EL (cell line): ENCODE results near the gene MARCHF5.

Source experiments
- DNase-seq: peaks from one replicate; pipeline ENCODE4 v3.0.0-alpha.2; 2016

The MARCHF5 gene, protein sequence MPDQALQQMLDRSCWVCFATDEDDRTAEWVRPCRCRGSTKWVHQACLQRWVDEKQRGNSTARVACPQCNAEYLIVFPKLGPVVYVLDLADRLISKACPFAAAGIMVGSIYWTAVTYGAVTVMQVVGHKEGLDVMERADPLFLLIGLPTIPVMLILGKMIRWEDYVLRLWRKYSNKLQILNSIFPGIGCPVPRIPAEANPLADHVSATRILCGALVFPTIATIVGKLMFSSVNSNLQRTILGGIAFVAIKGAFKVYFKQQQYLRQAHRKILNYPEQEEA

DNA sequence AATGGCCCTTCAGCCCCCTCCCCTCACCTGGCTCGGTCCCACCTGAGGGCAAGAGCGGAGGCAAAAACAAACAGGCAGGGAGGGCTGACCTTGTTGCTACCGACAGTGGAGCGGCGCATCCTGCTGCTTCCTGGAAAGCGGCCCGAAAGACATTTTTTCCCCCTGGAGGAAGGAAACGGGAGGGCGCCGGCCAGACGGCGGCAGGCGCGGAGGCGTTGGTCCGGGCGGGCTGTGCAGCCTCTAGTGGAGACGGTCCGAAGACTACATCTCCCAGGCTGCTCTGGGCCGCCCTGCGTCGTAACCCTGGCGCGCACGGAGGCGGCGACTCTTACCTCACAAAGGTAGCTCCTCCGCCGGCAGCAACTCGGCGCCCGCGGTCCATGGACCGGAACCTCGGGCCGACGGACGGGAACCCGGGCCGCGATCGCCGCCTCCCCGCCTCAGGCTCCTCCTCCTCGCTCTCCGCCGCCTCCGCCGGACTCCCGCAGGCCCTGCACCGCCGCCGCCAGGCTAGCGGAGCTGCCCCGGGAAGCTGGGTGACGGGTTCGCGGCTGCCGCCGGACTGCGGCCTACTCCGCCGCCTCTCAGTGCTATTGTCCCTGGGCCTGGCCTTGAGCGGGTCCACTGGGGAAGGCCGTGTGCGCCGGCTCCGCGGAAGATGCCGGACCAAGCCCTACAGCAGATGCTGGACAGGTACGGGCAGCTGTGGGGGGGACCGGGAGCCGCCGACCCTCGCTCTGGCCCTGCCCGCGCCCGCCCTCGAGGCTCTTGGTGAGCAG, at the start of gene MARCHF5, which contains the start of gene CPEB3:
TSS of gene MARCHF5 (plus strand) at position 331 of the 779 bp plus-strand sequence. CDS start at position 659, 328 bp downstream.
TSS of gene CPEB3 (minus strand) at position 242 of the 779 bp plus-strand sequence. CDS start 50,728 bp downstream, outside the sequence.
- peak; percentile 96 for DNase-seq

DNA sequence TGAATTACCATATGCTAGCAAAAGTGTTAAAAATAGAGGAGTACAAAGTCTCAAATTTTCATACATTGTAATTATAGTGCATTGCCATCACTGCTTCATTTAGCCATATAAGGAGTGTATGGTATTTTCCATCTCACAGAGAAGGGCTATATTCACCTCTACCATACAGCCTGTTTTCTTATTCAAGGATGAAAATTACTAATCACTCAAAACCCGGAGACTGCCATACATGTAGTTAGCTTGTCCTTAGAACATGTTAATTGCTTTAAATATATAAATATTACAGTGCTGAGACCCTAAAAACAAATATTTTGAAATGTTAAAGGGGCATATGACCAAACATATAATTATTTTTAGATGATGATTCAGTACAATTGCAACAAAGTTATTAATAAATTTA, 49.5 kb upstream of the MARCHF5 start:
- DNase-seq, result no peak

DNA sequence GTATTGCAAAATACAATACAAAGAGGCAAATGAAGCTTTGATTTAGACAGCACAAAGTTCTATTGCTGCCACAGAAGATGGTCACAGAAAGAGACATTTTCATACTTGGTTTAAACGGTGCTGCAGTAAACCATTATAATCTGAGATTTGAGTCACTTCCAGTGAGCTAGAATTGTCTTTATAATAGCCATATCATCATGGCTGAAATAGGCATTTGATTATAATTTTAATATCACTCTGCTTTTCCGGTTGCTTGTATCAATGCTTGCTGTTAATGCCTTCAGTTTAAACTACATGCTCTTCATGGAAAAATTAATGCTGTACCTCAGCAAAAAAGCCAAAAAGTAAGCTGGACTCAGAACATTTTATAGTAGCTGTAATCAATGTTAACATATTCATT, 48.6 kb upstream of the MARCHF5 start:
- DNase-seq, result no peak

DNA sequence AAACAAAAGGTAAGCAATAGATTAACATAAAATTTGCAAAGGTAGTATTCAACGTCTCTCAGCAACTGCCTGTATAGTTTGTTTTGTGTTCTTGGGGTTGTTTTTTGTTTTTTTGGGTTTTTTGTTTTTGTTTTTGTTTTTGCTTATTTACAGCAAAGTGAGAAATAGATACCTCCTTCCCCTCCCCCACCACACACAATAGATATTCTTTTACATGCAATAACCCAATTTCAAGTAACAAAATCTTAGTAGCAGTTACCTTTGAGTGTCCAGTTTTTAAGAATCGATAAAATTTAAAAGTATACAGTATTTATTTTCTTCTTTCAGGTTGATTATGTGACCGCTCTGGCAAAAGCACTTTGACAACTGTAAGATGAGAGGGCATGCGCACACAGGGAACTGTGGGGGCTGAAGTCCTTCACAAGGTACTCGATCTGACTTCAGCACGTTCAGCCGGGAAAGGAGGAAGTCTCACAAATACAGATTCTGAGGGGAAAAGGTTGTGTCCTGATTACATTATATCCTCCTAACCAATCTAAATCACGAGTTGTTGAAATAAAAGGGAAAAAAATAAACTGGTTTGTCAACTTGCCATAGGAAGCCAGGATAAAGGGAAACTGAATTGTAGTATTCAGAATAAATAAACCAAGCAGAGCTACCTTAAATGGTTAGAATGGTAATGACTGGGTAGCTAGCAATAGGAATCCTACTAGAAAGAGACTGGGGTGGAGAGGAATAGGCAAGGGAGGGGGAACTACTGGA, 47.9 kb upstream of the MARCHF5 start:
- DNase-seq, result no peak

DNA sequence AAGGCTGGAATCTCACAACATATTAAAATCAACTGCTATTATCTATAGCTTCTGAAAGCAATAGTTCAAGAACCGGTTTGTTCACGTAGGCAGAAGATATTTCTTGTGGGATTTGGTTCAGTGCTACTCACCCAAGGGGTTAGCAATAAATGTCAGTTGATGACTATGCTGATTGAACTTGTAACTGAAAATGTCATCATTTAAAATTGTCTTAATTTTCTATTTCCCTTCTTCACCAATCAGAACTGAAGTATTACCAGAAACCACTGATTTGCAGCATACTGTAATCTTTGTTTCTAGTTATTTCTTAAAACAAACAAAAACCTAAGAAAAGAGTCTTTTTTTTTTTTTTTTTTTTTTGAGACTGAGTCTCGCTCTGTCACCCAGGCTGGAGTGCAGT, 46.2 kb upstream of the MARCHF5 start:
- DNase-seq, result no peak

DNA sequence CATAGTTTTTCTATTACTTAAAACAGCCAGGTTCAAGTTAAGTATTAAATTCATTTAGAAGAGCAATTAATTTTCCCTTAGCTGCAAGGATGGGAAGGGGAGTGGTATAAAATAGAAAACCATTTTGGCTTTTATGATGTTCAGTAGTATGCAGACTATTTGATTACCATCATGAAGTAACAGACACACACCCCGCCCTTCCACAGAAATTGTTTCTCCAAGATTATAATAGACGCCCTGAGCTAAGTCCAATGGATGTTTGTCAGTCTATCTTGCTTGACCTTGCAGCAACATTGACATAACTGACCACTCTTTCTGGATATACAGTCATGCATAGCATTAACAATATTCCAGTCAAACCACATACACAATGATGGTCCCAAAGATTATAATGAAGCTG, 42.4 kb upstream of the MARCHF5 start:
- no peak for DNase-seq

DNA sequence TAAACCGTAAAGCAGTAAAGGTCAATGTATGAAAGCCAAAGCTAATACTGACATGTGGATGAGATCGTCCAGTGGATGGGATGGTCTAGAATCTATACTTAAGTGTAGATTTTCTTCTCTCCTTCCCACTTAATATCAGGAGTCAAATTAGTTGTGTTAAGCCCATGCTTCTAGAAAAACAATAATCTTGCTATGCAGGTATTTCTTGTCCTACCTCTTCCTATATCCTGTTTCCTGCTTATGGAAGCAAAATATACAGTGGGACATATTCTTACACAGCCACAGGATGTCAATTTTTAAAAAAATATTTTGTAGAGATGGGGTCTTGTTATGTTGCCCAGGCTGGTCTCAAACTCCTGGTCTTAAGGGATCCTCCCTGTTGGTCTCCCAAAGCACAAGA, 27.6 kb upstream of the MARCHF5 start:
- DNase-seq, result no peak

DNA sequence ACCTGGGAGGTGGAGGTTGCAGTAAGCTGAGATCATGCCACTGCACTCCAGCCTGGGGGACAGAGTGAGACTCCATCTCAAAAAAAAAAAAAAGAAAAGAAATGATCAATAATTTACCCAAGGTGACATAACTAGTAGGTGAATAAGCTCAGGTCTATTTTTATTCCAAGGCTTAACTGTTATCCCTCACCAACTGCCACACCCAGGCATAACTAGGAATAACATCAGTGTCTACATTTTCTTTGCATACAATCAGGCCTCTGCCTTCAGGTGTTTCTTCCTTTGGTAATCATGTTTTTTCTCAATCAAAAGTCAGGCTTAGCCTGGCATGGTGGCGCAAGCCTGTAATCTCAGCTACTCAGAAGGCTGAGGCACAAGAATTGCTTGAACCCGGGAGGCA, 26.7 kb upstream of the MARCHF5 start:
- DNase-seq, result no peak

DNA sequence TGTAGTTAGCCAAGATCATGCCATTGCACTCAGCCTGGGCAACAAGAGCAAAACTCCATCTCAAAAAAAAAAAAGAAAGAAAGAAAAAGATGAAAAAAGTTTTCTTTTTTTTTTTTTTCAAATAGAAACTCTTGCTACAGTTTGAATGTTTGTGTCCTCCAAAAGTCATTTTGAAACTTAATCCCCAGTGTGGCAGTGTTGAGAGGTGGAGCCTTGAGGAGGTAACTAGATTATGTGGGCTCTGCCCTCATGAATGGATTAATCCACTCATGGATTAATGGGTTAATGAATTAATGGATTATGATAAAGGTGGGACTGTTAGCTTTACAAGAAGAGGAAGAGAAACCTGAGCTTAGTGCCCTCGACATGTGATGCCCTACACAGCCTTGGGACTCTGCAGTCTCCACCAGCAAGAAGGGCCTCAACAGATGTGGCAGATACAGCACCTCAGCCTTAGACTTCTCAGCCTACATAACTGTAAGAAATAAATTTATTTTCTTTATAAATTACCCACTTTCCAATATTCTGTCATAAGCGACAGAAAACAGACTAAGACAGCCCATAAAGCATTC, 25.2 kb upstream of the MARCHF5 start:
- no peak for DNase-seq

DNA sequence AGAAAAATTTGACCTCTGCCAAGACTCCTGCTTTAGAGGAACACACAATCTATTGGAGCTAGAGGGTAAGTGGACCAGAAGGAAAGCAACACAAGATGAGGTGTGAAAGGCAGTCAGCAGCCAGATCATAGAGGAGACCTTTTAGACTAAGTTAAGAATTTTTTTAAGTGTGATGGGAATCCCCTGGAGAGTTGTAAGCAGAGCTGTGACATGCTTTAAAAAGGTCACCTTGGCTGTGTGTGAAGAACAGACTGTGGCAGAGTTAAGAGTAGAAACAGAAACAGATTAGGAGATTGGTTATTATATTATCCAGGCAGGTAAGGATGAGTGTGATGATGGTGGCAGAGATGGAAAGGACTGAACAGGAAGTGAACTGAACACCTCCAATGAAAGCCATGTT, 23.6 kb upstream of the MARCHF5 start:
- no peak for DNase-seq

DNA sequence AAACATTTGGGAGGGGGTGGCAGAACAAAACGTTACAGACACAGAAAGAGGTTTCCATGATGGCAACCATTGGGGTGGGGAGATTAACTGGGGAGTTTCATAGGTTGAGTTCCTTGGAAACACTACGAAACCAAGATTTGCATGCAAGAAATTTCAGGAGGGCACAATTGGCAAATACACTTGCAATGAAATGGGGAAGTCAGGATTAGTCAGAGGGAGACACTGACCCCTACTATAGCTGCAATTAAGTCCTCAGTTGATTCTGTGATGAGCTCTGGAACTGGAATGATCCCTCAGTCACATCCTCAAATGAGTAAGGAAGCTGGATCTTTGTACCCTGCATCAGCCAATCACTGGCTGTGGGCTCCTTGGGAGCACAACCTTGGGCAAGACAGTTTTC, 22.2 kb upstream of the MARCHF5 start:
- DNase-seq, result peak; percentile 2

DNA sequence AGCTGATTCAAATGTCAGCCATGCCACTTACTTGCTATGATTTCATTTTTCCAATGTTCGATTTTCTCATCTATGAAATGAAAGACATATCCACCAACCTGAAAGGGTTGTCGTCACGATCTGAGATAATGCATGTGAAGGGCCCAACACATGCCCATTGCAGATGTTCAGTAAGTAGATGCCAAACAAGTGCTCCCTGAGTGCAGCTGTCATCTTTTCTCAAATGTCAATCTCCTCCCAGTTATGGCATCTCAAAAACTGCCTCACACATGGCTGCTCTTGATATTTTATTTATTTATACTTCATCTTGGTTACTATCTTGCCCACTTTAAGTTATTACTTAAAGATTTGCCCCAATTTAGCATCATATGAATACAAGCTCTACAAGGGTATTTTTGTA, 16.9 kb upstream of the MARCHF5 start:
- no peak for DNase-seq

DNA sequence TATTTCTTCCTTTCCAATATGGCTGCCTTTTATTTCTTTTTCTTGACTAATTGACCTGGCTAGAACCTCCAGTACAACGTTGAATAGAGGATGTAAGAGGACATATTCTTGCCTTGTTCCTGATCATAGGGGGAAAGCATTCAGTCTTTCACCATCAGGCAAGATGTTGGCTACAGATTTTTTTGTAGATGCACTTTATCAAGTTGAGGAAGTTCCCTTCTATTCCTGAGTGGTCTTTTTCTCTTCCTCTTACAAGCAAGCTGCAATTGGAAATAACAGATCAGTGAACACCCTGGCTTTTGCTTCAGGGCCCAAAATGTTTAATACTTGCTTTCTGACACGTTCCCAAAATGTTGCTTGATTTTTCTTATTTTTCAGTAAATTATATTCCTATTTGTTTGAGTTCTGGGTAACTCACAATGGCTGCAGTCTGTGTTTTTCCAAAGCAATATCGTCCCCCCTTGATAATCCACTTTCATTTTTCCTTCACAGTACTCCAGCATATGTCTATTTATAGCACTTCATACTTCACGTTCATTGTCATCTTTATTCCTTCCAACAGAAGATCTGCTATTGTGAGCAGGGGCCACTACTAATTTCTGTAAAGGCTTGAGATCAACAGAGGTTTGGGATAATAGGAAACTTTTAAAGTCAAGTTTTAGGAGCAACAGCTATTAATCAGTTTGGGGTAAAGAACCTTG, 11.8 kb upstream of the MARCHF5 start:
- no peak for DNase-seq

DNA sequence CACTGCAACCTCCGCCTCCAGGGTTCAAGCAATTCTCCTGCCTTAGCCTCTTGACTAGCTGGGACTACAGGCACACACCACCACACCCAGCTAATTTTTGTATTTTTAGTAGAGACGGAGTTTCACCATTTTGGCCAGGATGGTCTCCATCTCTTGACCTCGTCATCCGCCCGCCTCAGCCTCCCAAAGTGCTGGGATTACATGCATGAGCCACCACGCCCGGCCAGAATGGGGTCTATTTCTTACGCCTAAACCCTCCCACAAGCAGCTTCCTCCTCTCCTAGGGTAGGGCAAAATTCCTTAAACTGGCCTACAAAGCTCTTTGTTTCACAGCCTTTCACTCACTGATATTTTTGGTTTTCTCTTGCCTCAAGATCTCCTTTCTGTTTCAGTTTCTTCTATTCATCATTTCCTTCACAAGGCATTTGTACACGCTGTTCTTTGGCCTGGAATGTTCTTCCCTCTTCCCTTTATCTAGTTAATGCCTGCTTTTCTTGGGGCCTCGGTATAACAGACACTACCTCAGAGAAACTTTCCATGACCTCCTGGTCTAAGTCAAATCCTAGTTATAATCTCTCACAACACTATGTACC, 6.8 kb upstream of the MARCHF5 start:
- no peak for DNase-seq

DNA sequence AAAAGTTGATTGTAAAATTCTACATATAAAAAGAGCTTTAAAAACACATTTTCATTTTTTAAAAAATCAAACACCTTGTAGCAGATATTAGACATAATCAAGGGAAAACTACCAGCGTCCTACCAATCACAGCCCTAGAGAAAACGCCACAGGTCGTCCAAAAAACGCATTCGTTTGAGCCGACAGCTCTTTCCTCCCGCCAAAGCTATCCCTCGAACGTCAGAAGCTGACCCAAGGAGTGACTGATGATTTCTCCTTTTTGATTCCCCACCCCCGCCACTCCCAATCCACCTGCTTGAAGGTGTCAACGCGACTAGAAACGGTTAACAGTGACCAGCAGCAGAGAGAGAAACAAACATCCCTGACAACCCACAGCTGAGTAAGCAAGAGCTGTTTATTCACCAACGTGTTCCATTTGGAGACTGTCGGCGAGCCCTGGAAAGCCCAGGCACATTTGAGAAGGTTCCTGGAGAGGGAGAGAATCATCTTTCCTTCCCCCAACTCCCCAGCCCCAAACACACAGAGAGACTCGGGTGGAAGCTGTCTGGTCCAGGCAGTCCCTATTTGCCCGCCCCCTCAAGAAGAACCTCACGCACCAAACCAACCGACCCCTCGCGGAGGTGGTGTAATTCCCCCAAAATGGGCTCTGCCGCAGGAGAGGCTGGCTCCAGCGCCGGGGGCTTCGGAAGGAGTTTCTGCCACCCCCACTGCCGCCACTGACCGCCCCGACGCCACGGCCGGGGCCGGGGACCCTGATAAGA, 711 bp upstream of the MARCHF5 start:
- peak; percentile 58 for DNase-seq

DNA sequence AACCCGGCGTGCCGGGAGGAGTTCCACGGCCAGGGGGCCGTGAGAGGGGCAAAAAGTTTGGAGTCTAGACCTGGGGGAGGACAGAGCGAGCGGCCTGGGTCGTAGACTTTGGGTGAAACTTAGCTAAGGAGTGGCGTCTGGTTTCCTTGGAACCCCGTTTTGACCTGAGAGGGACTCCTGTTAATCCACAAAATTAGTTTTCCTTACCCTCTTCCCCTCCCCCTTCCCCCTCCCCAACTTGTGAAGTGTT, 574 bp downstream of the MARCHF5 start:
- peak; percentile 20 for DNase-seq

DNA sequence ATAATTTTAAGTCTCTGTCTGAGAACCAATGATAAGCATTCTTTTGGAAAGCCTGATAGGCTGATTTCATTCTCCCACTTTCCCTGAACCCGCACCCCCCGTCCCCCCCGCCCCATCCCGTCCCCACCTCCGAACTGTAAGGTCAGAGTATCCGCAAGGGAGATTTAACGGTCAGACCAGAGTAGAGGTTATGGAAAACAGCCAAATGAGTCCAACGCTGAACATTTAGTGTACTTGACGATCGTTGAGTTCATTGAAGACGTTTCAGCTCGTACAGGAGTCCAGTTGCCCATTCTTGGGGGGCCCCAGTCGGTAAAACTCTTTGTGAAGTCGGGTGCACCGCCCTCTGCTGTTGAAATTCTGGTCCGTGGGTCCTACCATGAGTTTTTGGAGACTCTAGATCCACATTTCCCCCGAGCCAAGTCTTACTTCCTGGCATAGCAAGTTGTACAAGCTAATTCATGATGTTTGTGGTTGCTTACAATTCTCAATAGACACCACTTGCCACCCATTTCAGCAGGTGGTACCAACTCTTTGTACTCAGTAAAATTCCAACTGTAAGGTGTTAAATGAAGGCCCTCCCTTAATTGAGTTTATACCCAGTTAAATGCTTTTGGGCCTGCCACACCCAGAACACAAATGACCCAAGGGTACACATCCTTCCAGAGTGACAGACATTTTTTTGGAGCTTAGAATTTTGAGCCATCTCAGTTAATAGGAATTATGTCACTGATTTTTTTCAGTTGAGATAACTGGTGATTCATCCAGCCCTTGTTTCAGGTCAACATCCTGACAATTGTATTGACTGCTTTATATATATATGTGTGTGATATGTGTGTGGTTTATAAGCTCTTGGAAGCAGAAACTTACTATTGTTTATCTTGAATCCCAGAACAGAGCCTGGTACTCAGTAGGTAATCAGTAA, 1.2 kb downstream of the MARCHF5 start:
- DNase-seq, result peak; percentile 69

DNA sequence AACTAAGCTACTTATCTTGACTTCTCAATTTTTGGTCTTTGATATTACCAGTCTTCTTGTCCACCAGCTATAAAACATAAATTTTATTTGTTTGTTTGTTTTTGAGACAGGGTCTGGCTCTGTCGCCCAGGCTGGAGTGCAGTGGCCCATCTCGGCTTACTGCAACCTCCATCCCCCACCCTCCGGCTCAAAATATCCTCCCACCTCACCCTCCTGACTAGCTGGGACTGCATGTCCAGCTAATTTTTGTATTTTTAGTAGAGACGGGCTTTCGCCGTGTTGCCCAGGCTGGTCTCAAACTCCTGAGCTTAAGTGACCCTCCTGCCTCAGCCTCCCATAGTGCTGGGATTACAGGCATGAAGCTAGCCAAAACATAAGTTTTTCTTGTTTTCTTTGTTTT, 7.5 kb downstream of the MARCHF5 start:
- DNase-seq, result no peak

DNA sequence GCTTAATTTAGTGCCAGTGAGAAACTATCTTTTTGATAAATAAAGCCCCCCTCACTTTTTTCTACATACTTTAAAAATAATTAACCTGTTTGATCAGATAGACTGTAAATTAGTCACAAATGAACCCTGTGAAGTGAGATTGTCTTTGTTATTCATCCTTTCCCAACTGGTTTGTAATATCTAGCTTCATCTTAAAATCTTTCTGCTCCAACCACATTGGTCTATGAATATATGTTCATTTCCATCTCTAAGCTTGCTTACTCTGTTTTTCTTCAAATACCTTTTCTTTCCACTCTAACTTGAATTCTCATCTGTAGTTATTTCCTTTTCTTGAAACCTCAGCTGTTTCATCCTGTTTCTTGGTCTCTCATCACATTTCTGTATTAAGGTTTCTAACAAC, 12.1 kb downstream of the MARCHF5 start:
- no peak for DNase-seq

DNA sequence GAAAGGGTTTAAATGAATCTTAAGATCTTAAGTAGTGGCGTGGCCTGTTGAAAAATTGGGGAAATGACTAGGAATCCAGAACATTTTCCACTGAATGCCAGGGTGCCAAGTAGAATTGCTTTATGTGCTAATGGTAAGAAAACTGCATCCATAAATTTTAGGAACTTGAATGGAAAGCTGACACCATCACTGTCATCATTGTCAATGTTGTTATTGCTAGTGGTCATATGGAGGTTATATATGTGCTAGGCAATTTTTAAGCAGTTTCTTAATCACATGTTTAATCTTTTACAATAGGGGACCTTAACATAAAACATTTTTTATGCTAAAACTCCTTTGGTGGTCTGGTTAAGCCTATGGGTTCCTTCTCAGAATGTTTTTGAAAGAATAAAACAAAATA, 13.1 kb downstream of the MARCHF5 start:
- DNase-seq, result no peak
